Smooth muscle cell of the coronary artery (primary cell): ENCODE results near the gene NAP1L4. TPM values are rescaled to one million over a fixed set of nuclear protein-coding genes. Genes with fewer than 3 reads are reported as not detected.

Experiments
- total RNA-seq: library from RNA; depleted of rRNA; stranded (reverse); fragments of >200 nt; gene quantifications from 2 replicates; pipeline ENCODE4 v1.2.3, GENCODE V29; 2014; ENCODE audit warnings: low replicate concordance

Gene NAP1L4, protein sequence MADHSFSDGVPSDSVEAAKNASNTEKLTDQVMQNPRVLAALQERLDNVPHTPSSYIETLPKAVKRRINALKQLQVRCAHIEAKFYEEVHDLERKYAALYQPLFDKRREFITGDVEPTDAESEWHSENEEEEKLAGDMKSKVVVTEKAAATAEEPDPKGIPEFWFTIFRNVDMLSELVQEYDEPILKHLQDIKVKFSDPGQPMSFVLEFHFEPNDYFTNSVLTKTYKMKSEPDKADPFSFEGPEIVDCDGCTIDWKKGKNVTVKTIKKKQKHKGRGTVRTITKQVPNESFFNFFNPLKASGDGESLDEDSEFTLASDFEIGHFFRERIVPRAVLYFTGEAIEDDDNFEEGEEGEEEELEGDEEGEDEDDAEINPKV
- 81.2 and 106 TPM in 2 replicates for total RNA-seq

DNA sequence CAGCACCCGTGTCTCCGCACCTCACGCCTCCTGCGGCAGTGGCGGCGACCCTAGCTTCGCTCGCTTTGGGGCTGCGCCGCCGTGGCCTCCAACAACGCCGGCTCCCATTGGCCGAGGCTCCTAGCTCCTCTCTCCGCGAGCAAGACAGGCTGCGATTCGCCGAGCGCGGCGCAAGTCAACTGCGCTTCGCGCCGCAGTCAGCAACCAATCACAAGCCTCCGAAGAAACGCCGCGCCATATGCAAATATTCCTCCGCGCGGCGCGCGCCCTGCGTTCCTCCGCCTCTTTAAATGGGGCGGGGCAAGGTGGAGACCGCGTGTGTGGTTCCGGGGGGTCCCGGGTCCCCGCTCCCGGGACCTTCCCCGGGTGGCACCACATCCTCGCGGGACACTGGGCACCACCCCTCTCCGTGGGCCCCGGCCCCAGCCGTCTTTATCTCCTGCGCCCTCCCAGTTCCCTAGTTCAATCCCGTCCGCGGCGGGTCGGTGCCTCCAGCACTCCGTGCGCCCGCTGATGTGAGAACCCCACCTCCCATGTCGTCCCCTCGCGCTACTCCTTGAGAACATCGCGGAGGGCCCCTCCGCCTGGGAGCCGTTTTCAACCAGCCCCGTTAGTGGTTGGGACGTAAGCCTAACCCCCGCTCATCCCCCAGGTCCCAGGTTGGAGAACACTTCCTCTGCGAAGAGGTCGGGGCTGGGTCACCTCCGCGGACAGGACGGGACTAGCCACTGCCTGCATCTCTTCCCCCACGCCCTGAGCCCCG is at the start of gene NAP1L4:
Gene NAP1L4, minus strand, starts transcription at position 96 of the 763 bp plus-strand sequence. CDS start 13,109 bp downstream, outside the sequence.

DNA sequence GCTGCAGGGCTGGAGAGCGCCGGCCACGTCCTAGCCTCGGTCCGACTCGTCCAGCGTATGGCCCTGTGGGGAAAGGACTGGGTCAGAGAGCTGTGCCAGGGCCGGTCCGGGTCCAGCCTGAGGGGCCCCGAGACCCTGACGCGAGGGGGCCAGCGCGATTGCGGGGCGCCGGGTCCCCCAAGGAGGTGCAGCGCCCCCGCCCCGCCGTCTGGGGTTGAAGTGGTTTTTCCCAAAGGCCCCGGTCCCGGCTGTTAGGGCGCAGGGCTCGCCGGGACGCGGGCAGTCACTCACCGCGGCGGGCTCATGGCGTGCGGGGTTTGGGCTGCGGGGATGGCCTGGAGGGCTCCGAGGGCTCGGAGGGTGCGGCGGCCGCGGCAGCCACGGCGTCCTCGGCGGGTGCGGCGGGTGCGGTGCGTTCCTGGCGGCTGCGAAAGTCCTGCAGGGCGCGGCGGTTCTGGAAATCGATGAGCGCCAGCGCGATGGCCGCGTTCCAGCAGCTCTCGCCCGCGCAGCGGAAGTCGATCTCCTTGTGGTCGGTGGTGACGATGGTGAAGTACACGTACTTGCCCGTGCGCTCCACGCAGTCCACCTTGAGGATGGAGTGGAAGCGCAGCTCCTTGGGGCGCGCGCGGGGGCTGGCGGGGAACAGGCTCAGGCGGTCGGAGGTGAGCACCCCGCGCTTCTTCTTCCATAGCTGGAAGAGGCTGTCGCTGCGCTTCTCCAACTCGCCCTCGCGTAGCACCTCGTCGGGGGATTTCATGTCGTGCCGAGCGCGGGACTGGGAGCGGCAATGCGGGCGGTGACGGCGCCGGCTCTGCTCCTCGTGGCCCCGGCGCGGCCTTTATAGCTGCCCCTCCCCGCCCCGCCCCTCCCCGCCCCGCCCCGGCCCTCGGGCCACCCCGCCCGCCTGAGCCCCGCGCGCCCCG is 63.3 kb downstream of the NAP1L4 start, which contains the start of gene PHLDA2:
Gene PHLDA2, minus strand, starts transcription at position 816 of the 926 bp plus-strand sequence. Its CDS starts 56 bp downstream, at position 760.

Other genes starting within 250 kb of the NAP1L4 start
- 2.4 and 3.0 TPM in 2 replicates for gene CDKN1C, start 106.6 kb downstream of the NAP1L4 start, total RNA-seq
- gene PHLDA2, start 62.9 kb downstream of the NAP1L4 start, total RNA-seq, result 0.23 and 5.7 TPM in 2 replicates
- 50.0 and 81.9 TPM in 2 replicates for gene CARS1, start 65.1 kb upstream of the NAP1L4 start, total RNA-seq
- gene OSBPL5, start 173.0 kb upstream of the NAP1L4 start, total RNA-seq, result 24.8 and 39.8 TPM in 2 replicates
- not detected in 2 replicates for gene MRGPRG, start 226.5 kb upstream of the NAP1L4 start, total RNA-seq
- gene MRGPRE, start 240.1 kb upstream of the NAP1L4 start, total RNA-seq, result not detected in 2 replicates